GM18867 (cell line): ENCODE results near the gene WDR26.
"Not testable (repeated sequence)": the region's sequence is repeated elsewhere in the genome, so short reads cannot be mapped to it uniquely, and the experiment has no call there.

Experiments used
- ATAC-seq: cut with Tn5 transposase; IDR thresholded peaks from one replicate; pipeline ENCODE4 v1.9.1; 2021; ENCODE audit warnings: mild to moderate bottlenecking, moderate library complexity; ENCODE audit not compliant: unreplicated experiment

WDR26 gene

DNA sequence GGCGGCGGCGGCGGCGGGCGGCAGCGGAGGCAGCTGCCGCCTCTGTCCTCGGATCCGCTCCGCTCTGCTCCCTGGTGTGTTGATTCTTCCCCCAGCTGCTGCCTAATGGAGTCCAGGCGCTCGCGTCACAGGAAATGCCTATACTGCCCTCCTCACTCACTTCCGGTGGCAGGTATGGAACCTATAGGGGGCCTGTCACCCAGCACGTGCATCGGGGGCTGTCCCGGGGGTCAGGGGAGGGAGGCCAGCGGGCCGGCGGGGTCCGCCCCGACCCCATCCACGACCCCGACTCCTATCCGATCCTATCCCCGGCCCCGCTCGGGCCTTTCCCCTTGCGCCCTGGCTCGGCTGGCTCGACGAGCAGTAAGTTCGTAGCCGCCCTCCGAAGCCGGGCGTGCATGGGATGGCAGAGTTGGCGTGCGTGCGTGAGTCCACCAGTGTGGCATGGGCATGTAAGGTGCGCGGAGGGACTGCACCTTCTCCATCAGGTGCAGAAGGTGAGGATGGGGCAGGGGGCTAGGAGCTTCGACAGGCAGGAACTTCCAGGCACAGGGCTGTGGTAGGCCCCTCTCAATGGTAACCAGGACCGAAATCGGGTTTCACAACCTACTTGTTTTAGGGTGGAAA lies at the start of gene WDR26:
WDR26 (minus strand) TSS at position 107 of the 627 bp plus-strand sequence.
- peak; percentile 86 for ATAC-seq

DNA sequence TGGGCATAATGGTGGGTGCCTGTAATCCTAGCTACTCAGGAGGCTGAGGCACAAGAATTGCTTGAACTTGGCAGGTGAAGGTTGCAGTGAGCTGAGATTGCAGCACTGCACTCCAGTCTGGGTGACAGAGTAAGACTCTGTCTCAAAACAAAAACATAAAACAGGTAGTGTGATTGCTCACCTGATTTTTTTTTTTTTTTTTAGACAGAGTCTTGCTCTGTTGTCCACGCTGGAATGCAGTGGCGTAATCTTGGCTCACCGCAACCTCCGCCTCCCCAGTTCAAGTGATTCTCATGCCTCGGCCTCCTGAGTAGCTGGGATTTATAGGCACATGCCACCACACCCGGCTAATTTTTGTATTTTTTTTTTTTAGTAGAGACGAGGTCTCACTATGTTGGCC lies 48.6 kb upstream of the WDR26 start:
- not testable (repeated sequence) for ATAC-seq

DNA sequence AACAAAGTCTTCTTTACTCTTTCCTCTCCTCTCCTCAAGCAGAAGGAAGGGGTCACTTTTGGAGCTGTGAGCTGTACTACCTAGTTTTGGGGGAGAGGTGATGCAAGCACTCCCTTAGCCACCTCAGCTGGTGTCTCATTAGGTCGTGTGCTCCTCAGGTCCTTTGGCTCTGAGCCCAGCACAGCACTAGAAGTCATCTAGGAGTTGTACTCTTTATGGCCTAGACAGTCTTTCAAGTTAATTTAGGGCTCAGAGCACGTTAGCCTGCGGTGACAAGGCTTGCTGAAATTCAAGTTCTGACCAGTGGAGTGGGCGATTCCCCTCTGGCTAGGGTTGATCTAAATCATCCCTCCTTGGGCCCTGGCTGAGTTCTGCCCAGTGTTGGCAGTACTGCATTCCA lies 48.0 kb upstream of the WDR26 start:
- ATAC-seq = no peak

DNA sequence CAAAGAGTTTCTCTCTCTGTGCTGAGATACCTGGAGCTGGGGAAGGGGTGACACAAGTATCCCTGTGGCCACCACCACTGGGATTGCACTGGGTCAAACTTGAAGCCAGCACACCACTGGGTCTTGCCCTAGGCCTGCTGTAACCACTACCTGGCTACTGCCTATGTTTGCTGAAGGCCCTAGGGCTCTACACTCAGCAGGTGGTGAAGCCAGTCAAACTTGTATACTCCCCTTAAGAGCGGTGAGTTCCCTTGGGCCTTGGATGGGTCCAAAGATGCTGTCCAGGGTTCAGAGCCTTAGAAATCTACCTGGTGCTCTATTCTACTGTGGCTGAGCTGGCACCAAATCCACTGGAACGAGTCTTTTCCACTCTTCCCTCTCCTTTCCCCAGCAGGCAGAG lies 47.0 kb upstream of the WDR26 start:
- no peak for ATAC-seq

DNA sequence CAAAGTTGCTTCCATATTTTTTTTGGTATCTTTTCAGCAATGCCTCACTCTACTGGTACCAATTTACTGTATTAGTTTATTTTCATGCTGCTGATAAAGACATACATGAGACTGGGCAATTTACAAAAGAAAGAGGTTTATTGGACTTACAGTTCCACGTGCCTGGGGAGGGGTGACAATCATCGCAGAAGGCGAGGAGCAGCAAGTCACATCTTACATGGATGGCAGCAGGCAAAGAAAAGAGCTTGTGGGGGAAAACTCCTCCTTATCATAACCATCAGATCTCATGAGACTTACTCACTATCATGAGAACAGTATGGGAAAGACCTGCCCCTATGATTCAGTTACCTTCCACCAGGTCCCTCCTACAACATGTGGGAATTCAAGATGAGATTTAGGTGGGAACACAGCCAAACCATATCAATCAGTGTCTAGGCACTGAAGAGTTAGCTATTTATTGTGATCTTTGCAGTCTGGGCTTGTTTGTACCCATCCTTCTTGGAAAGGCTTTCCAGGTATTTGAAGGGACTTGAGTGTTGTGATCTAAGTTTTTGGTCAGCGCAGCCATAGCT lies 46.4 kb upstream of the WDR26 start:
- ATAC-seq = not testable (repeated sequence)

DNA sequence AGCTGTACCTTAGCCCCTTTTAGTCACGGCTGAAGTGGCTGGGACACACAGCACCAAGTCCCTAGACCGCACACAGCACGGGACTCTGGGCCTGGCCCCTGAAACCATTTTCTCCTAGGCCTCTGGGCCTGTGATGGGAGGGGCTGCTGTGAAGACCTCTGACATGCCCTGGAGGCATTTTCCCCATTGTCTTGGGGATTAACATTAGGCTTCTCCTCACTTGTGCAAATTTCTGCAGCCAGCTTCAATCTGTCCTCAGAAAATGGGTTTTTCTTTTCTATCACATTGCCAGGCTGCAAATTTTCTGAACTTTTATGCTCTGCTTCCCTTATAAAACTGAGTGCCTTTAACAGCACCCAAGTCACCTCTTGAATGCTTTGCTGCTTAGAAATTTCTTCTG lies 45.6 kb upstream of the WDR26 start:
- ATAC-seq = not testable (repeated sequence)

DNA sequence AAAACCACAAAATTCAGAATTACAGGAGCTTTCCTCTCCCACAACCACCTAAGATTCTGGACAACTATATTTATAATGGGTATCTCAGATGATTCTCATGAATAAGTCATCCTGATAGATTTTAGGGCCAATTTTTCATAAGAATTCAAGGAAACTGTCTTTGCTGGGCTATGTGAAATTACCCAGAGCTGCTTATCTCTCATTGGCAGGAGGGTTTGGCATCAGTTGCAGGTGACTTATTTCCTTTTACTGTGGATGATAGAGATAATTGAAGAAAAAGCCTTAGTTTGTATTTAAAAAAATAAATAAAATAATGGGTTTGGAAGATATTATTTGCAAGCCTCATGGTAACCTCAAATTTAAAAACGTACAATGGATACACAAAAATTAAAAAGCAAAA lies 38.2 kb upstream of the WDR26 start:
- ATAC-seq = no peak

DNA sequence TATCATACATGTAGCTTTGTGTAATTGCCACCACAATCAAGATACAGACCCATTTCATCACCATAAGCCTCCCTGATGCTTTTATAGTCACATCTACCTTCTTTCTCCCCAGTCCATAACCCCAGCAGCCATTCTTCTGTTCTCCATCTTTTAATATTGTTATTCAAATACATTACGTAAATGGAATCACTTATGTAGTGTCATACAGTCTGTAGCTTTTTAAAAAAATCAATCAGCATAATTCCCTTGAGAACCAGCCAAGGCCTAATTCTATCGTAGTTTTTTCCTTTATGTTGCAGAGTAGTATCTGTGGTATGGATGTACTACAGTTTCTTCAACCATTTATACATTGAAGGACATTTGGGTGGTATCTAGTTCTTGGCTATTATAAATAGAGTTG lies 31.6 kb upstream of the WDR26 start:
- ATAC-seq = no peak

DNA sequence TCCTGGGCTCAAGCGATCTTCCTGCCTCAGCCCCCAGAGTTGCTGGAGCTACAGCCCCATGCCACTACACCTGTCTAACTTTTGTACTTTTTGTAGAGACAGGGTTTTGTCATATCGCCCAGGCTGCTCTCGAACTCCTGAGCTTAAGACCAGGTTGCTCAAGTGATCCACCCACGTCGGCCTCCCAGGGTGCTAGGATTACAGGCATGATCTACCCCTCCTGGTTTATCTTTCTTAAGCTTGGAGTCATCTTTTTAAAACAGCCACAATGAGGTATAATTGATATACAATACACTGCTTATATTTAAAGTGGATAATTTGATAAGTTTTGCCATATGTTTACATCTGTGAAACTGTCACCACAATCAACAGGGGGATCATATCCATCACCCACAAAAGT lies 25.4 kb upstream of the WDR26 start:
- no peak for ATAC-seq

DNA sequence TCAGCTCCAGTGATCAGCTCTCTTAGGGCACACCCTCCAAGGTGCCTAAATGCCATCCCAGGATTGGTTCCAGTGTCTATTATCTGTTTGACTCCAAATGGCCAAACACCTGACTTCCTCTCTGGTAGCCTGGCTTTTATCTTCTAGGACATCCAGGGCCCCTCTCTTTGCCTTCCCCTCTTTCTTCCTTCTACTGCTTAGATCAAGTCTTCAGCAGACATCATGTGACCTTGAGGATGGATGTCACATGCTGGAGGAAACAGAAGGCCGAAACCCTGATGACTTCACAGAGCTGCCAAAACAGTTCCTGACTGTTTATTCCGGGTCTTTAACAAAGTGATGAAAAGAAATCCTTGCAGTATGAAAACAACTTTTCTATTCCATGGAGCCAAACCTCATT lies 24.4 kb upstream of the WDR26 start:
- ATAC-seq = no peak

DNA sequence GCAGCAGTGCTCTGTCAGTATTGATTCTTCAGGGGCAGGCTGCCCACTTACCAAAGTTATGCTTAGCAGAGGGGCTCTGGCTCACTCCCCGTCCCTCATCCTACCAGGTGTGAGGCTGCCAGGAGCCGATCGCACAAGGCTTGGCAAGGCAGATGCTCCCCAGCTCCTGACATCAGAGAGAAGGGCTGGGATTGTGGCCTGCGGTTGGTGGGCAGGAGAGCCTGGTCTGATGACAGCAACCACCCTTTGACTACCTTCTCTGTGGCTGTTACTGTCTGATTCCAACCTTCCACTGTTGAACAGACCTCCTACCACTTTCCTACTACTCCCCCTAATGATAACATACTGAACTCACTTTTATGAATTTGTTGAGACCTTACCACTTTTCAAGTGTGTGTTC lies 23.7 kb upstream of the WDR26 start:
- ATAC-seq = no peak

DNA sequence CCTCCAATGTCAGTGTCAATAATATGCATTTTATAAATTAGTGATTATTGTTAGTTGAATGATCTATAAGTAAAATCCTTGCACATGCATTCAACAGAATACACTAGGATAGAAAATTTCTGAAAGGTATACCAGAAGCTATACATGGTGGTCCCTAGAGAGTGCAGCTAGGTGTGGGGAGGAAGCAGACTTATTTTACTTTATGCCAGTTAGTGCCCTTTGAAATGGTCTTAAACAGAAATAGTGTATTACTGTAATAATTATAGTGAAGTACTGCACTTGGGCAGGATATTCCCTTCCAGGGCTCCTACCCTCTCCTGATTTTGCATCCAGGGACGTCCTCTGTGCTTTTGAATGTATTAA lies 23.2 kb upstream of the WDR26 start:
- no peak for ATAC-seq

DNA sequence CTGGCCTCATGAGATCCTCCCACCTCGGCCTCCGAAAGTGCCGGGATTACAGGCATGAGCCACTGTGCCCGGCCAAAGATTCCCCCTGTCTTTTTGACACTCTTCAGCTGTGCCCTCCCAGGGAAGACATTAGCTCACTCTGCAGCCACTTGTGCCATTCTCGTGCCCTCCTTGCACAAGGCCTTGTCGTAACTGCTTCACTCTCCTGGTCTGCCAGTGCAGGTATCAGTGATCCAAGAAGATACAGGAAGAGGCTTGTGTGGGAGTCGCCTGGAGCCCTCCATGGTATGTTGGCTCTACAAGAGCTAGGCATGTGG lies 22.0 kb upstream of the WDR26 start:
- no peak for ATAC-seq

DNA sequence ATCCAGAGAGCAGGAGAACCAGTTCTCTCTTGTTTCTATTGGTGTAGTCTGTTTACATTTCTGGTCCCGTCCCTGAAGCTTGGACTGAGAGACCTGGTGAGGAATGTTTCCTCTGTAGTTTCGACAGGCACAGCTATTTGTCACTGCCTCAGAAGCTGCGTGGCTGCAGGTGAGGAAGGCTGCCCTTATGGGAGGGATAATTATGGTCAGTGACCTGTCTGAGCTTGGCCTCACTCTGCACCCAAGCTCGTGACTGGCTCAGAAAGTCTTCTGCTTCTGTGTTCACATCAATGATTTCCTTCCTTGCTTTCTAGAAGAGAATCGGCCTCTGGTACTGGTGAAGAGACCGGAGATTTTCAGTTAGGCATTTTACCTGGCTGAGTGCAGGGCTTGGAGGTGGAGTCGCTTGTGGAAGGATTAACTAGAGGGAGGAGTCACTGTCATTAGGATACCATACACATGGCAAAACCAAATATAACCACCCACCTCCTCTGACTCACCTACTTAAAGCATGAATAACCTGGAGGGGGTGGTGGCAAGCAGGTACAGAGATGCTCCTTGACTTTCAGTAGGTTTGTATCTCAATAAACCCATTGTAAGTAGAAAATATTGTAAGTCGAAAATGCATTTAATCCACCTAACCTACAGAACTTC lies 19.9 kb upstream of the WDR26 start:
- no peak for ATAC-seq

DNA sequence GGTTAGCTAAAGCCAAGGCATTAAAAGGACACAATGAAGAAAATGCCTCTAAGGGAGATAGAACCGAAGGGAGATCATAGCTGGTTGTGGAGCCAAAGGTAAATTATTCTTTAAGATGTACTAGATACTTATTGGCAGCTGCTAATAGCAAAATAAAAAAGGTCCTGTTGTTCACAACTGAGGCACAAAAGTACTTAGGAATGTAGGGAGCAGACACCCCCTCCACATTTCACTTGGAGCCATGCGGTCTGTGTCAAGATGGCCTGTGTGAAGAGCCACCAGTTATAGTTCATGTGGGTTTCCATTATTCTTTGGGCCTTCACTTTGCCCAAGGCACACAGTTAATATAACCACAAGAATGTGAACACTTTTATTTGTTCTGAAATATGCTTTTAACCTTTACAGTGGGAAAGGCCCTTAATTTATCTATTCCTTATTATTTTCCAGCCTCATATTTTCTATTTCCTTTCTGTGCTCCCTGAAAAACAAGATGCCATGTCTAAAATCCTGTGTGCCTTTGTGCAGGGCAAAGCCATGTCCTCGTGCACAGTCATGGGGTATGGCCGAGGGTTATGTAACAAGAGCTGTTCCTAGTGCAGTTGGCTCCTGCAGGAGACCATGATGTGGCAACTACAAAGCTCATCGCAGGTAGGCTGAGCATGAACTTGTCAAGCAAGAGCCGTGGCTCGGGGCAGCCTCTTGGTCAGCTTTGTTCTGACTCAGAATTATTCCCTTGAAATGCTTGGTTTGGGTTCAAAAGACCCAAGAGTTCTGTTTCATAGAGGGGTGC lies 16.2 kb upstream of the WDR26 start:
- no peak for ATAC-seq

DNA sequence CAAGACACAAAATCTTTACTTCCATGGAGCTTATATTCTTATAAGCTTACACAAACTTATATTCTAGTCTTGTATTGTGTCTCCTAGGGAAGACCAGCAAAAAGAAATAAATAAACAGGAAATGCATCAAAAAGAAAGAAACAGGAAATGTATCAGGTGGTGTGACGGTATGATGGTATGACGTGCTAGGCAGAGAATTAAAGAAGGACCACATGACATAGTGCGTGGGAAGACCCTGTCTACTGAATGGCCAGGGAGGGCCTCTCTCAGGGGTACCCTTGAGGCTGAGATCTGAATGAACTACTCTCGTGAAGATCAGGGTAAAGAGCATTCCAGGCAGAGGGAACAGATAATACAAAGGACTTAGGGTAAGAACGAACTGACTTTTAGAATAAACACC lies 15.6 kb upstream of the WDR26 start:
- ATAC-seq = no peak

DNA sequence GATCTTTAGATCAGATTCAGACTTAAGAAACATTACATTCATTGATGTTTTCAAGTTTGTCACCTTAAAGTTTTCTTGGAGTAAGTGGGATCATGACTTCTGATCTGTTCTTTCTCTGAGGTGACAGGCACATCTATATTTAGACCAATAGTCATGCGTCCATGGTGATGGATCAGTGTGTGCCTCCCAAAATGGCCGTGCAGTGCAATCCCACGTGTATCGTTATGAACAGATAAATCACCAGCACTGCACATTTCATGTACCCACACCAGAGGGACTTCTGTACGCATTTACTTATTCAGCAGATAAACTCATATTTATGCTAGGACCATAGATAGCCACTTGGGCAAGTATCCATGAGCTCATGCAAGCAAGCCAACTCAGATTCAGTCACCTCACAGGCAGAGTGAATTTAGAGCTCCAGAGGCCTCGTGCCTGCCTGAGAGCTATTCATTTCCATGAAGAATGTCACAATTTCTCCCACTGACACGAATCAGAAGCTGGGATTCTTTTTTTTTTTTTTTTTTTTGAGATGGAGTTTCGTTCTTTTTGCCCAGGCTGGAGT lies 13.9 kb upstream of the WDR26 start:
- ATAC-seq = no peak

DNA sequence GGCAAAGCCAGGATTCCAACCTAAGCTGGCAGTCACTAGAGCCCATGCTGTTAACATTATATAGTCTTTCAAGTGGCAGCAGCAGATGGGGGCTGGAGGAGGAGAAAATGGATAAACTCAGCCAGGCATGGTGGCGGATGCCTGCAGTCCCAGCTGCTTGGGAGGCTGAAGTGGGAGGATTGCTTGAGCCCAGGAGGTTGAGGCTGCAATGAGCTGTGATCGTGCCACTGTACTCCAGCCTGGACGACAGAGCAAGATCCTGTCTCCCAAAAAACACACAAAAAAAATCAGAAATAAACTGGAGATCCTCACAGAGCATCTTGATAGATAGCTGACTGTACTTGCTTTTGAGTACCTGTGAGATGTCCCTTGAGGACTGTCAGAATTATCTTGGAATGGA lies 13.4 kb upstream of the WDR26 start:
- ATAC-seq = no peak

DNA sequence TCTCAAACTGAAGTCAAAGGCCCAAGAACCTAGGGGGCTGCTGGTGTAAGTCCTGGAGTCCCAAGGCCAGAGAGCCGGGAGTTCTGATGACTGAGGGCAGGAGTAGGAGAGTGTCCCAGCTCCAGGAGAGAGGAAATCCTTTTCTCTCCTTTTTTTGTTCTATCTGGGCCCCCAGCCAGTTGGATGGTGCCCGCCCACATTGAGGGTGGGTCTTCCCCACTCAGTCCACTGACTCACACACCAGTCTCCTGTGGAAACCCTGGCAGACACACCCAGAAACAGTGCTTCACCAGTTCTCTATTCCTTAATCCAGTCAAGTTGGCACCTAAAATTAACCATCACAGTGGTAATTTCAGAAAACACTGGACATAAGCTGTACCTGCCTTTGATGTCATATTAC lies 12.7 kb upstream of the WDR26 start:
- no peak for ATAC-seq

DNA sequence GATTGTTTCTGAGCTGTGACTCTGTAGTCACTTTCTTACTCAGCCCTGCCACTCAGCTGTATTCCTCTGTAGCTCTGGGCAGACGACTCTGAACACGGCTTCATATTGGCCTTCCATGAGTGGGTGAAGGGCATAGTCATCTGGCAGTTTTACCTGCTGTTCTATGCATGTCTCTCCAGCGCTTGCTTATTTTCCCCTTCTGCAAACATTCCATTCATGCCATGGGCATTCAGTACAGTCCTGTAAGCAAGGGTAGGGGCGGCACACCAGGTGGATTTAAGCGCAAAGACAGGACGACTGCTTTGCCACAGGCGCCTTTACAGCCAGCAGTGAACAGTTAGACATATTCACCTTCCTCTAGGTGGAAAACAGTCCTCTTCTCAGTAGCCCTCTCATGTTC lies 4.4 kb upstream of the WDR26 start:
- ATAC-seq = no peak

DNA sequence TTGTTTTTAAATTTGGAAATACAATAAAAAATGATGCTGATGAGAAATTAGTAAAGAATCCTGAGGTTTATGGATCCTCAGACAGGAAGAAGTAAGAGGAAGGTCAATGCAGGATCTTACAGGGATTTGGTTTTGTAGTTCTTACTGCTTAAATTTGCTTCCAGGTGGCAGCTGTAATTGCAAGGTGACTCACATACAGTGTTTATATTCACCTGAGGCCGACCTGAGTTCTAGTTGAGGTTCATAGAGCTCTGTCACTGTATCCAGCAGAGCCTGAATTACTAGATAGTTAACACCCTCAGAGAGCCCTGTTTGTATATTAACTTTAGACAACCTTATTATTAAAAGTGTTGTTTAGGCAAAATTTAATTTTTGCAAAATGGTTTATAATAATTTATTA lies 1.4 kb upstream of the WDR26 start:
- no peak for ATAC-seq

DNA sequence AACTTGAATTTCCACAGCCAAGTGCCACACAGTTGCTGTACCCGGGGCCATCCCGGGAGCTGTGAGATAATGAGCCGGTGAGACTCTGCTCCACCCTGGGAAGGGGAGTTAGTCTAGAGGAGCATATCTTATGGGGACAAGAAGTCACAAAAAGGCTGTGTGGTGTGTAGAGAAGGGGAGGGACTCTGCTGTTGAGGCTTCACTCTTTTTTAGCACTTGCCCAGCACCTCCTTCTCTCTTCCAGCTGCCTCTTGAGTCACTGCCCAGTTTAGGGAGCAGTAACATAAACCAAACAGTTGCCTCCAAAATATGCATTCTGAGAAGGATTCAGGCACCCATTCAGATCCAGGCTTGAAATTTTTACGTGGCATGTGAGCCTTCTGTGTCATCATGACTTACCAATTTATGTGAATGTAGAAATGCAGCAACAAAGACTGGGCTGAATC lies 744 bp upstream of the WDR26 start:
- ATAC-seq = peak; percentile 21
